LNCaP clone FGC (cell line): Measurements from ENCODE around the gene TRIM44.

Experiments
- DNase-seq: peaks from one replicate; pipeline ENCODE4 v3.0.0-alpha.2; 2011; ENCODE audit warnings: low read depth
- H3K4me3 ChIP-seq: 2 replicates; pipeline ENCODE4 v1.5.1; 2011; ENCODE audit warnings: mild to moderate bottlenecking, low read depth, low read length, control low read depth
- CTCF ChIP-seq: IDR thresholded peaks from 2 replicates; pipeline ENCODE4 v1.5.1; 2012; ENCODE audit warnings: mild to moderate bottlenecking; ENCODE audit not compliant: control insufficient read depth, insufficient read depth; ENCODE audit errors: extremely low read depth

TRIM44 gene

GRCh38 chr11:35678975-35679374 lies 16.4 kb downstream of the TRIM44 start:
- DNase-seq, result no peak
- H3K4me3 ChIP-seq, result no peak overlapping the region
- no peak for TF ChIP-seq CTCF

GRCh38 chr11:35680506-35680905 lies 17.9 kb downstream of the TRIM44 start:
- TF ChIP-seq CTCF, result no peak
- DNase-seq, result no peak
- no peak overlapping the region for H3K4me3 ChIP-seq

- TF ChIP-seq CTCF, result no peak
- DNase-seq, result no peak
- H3K4me3 ChIP-seq, result no peak overlapping the region
Measured at GRCh38 chr11:35681163-35681767, 18.7 kb downstream of the TRIM44 start.

GRCh38 chr11:35682230-35683173 lies 19.9 kb downstream of the TRIM44 start:
- DNase-seq, result peak; percentile 46
- TF ChIP-seq CTCF, result no peak
- no peak overlapping the region for H3K4me3 ChIP-seq

GRCh38 chr11:35683728-35684339 lies 21.3 kb downstream of the TRIM44 start:
- no peak for DNase-seq
- TF ChIP-seq CTCF, result no peak
- H3K4me3 ChIP-seq, result no peak overlapping the region

GRCh38 chr11:35688023-35688422 lies 25.4 kb downstream of the TRIM44 start:
- no peak for DNase-seq
- H3K4me3 ChIP-seq, result no peak overlapping the region
- TF ChIP-seq CTCF, result no peak
